Activated CD8-positive, alpha-beta T cell treated with anti-CD3 and anti-CD28 coated beads for 36 hours (primary cell): Measurements from ENCODE around the gene AMDHD1. TPM values are rescaled to one million over a fixed set of nuclear protein-coding genes. Genes with fewer than 3 reads are reported as not detected.

Source experiments
- ATAC-seq: fragments of 200-7000 bp; cut with Tn5 transposase; one replicate; pipeline ENCODE4 v1.10.0; 2021; ENCODE audit warnings: mild to moderate bottlenecking, moderate library complexity
- CTCF ChIA-PET: fragments of 350-600 bp; sonication (Branson Sonifier 250); formaldehyde crosslinking; loops from one replicate; lab custom pipeline; 2021; ENCODE audit warnings: antibody characterized with exemption; lab: Charles Lee
- POLR2A ChIA-PET: fragments of 350-600 bp; sonication (Branson Sonifier 250); formaldehyde crosslinking; loops from one replicate; lab custom pipeline; 2021; ENCODE audit warnings: antibody characterized with exemption; lab: Charles Lee
- DNase-seq: peaks from one replicate; pipeline ENCODE4 v3.0.0-alpha.2; 2020
- H3K27ac Mint-ChIP-seq: one replicate; pipeline ENCODE4 v1.8.0; 2021; ENCODE audit warnings: mild to moderate bottlenecking, mixed read lengths
- H3K27me3 Mint-ChIP-seq: one replicate; pipeline ENCODE4 v1.8.0; 2021; ENCODE audit warnings: mixed read lengths
- H3K36me3 Mint-ChIP-seq: one replicate; pipeline ENCODE4 v1.8.0; 2021; ENCODE audit warnings: low read depth, mixed read lengths
- H3K4me1 Mint-ChIP-seq: one replicate; pipeline ENCODE4 v1.8.0; 2021; ENCODE audit warnings: low read depth, mixed read lengths
- H3K4me3 Mint-ChIP-seq: one replicate; pipeline ENCODE4 v1.8.0; 2021; ENCODE audit warnings: mild to moderate bottlenecking, moderate library complexity, mixed read lengths
- H3K9me3 Mint-ChIP-seq: one replicate; pipeline ENCODE4 v1.8.0; 2021; ENCODE audit warnings: mixed read lengths
- intact Hi-C: fragments of 100-400 bp; cut with micrococcal nuclease; formaldehyde crosslinking; loops from one replicate; pipeline ENCODE4 v1.10.0; 2022
- total RNA-seq, 2 experiments: library from RNA; stranded (reverse); gene quantifications; one replicate each; pipeline ENCODE4 v1.2.3, GENCODE V29; 2021
- TF ChIP-seq, protein P1 (sequence below): fragments of 200-600 bp; IDR thresholded peaks from one replicate; pipeline ENCODE4 v1.8.0; 2022; ENCODE audit warnings: antibody characterized with exemption, mild to moderate bottlenecking

Gene AMDHD1
- total RNA-seq, 2 experiments from 2014 or later: 1.1 TPM

- Mint-ChIP-seq H3K4me1 (peaks cover 3% of the 10 kb centered on the region), H3K36me3 (no peaks in the 10 kb centered on the region), H3K27ac (no peak overlapping the region), H3K27me3 (no peaks in the 10 kb centered on the region), H3K9me3 (no peaks in the 10 kb centered on the region), H3K4me3 (no peak overlapping the region)
- ChIA-PET CTCF (no interaction called here), POLR2A (interaction anchor here (0.6 kb wide), 1 partner anchor 82 kb away, joined by 3 read pairs; no protein-coding TSS in a partner anchor)
- intact Hi-C loops: loop anchor here (2.0 kb wide), 1 partner anchor 77 kb away; no protein-coding TSS in a partner anchor
- TF ChIP-seq, protein P1, sequence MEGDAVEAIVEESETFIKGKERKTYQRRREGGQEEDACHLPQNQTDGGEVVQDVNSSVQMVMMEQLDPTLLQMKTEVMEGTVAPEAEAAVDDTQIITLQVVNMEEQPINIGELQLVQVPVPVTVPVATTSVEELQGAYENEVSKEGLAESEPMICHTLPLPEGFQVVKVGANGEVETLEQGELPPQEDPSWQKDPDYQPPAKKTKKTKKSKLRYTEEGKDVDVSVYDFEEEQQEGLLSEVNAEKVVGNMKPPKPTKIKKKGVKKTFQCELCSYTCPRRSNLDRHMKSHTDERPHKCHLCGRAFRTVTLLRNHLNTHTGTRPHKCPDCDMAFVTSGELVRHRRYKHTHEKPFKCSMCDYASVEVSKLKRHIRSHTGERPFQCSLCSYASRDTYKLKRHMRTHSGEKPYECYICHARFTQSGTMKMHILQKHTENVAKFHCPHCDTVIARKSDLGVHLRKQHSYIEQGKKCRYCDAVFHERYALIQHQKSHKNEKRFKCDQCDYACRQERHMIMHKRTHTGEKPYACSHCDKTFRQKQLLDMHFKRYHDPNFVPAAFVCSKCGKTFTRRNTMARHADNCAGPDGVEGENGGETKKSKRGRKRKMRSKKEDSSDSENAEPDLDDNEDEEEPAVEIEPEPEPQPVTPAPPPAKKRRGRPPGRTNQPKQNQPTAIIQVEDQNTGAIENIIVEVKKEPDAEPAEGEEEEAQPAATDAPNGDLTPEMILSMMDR: no peak
- ATAC-seq (no peak), DNase-seq (no peak)
Measured at GRCh38 chr12:95995238-95996031, 52.3 kb downstream of the AMDHD1 start.

DNA sequence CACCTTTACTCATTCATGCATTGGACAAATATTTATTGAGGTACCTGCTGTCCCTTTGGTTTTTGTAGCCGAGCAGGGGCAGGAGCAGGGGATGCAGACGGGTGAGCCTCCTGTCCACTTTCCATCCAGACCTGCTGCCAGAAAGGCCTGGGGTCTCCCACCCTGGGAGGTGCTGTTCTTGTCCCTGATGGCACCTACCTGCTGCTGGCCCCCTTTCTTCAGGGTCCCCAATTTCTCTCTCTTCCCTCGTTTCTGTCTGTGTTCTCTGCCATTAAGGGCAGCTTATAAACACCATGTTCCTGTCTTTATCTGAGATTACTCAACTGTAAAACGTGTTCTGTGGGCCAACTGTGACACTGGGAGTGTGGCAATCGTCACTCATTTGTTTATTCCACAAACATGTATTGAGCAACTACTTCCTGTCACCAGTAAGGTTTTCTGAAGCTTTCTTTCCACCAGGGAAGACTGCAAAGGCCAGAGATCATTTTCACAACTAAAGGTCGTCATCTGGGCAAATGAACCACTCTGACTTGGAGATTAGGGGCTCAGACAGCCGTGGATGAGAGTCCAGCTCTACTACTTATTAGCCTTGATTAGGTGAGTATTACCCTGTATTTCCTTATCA, 53.0 kb downstream of the AMDHD1 start, which contains the start of gene HAL:
Gene HAL (minus strand): TSS at position 311 of the 625 bp plus-strand sequence. CDS start 434 bp downstream, outside the sequence.
- no peak within 1 kb of the TSS for H3K27ac Mint-ChIP-seq
- H3K36me3 Mint-ChIP-seq: no peaks in the 10 kb centered on the region
- intact Hi-C loops: loop anchor here (2.0 kb wide), 1 partner anchor 77 kb away; no protein-coding TSS in a partner anchor
- ChIA-PET POLR2A (interaction anchor here (0.6 kb wide), 1 partner anchor 83 kb away, joined by 3 read pairs; no protein-coding TSS in a partner anchor), CTCF (interaction anchor here (4.7 kb wide), 1 partner anchor 78 kb away, joined by 85 read pairs; no protein-coding TSS in a partner anchor)
- H3K4me1 Mint-ChIP-seq: peaks cover 3% of the 10 kb centered on the region
- no peak for ATAC-seq
- H3K4me3 Mint-ChIP-seq: no peak within 1 kb of the TSS
- TF ChIP-seq, protein P1: no peak
- H3K27me3 Mint-ChIP-seq: no peaks in the 10 kb centered on the region
- DNase-seq: no peak
- no peaks in the 10 kb centered on the region for H3K9me3 Mint-ChIP-seq

GRCh38 chr12:95997276-95997675, 54.1 kb downstream of the AMDHD1 start:
- Mint-ChIP-seq H3K36me3 (no peaks in the 10 kb centered on the region), H3K27ac (no peak overlapping the region), H3K4me3 (no peak overlapping the region), H3K4me1 (peaks cover 3% of the 10 kb centered on the region), H3K27me3 (no peaks in the 10 kb centered on the region), H3K9me3 (no peaks in the 10 kb centered on the region)
- TF ChIP-seq, protein P1: no peak
- DNase-seq: no peak
- ATAC-seq: no peak
- POLR2A ChIA-PET: no interaction called here
- CTCF ChIA-PET: interaction anchor here (0.7 to 4.7 kb wide), 6 partner anchors 8 to 134 kb away, joined by 3 to 85 read pairs (median 18); no protein-coding TSS in a partner anchor
- intact Hi-C loops: loop anchor here (2.0 kb wide), 1 partner anchor 78 kb away; no protein-coding TSS in a partner anchor

DNA sequence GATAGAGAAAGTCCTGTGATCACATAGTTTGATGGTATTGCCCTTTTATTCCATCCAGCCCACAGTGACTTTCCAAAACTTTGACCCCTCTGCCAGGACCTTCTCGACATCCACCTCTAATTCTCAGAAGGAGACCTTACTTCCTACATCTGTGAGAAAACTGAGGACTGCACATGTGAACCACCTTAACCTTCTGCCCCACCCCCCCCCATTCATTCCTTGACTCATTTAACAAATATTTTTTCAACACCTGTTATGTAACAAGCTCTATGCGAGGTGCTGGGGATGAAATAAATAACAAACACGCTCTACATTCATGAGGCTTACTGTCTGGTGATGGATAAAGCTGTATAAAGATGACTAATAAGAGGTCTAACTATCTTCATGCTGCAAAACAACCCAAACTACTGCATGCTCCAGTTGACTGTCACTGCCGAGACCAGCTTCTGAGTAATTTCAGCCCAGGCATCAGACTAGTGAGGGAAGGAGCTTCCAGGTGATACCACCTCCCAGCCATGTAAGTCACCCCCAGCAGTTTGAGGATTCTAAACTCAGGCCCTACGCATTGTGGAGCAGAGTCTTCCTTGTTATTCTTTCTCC, 54.9 kb downstream of the AMDHD1 start:
- ChIA-PET POLR2A (interaction anchor here (1.0 to 2.9 kb wide), 4 partner anchors 10 to 79 kb away, joined by 3 to 10 read pairs (median 4); partner anchors contain the start of genes AMDHD1 and CCDC38), CTCF (interaction anchor here (0.6 to 4.7 kb wide), 29 partner anchors 9 to 1764 kb away, joined by 3 to 85 read pairs (median 6); partner anchors contain the start of genes AMDHD1, CCDC38 and LTA4H)
- Mint-ChIP-seq H3K27ac (no peak overlapping the region), H3K4me1 (peaks cover 3% of the 10 kb centered on the region), H3K27me3 (no peaks in the 10 kb centered on the region), H3K4me3 (no peak overlapping the region), H3K36me3 (peaks cover 5% of the 10 kb centered on the region), H3K9me3 (no peaks in the 10 kb centered on the region)
- ATAC-seq (peak; percentile 37), DNase-seq (no peak)
- TF ChIP-seq, protein P1: no peak
- intact Hi-C loops: loop anchor here (2.0 kb wide), 1 partner anchor 79 kb away; no protein-coding TSS in a partner anchor
